ENCODE measurements around the gene SPO11.

GRCh38 chr20:57374343-57374930 is 44.8 kb downstream of the SPO11 start:
- TF ChIP-seq CTCF (IDR thresholded peaks at IDR 0.05) (no peak), ZFX (IDR thresholded peaks at IDR 0.05; ENCODE audit: borderline replicate concordance) (no peak)

All from 22Rv1 (cell line).